SIG-M5 treated with dmso at 0.1 percent for 504 hours (cell line): ENCODE results near the gene TRPC4.
A peak's percentile ranks its signal among the peaks of the same experiment; 100 is the strongest.

Source experiments
- DNase-seq: peaks from one replicate; lab custom pipeline; 2025; ENCODE audit not compliant: unreplicated experiment; lab: John Stamatoyannopoulos, UW

TRPC4 gene

DNA sequence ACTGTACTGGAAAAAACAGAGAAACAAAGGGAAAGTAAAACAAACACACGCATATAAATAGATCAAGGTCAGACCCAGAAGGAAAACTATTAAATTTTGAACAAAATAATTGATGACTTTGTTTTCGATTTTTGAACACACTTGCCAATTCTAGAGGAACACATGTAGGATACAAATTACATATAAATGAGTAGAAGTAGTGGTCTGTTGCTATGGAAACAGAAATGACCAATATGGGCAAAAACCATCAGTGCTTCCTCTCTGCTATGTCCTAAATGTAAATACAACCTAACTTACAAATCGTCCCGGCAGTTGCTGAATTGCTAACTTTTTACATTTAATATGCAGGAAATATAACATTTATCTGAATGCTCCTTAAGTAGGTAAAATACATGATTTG lies 205.8 kb downstream of the TRPC4 start:
- DNase-seq = no peak

DNA sequence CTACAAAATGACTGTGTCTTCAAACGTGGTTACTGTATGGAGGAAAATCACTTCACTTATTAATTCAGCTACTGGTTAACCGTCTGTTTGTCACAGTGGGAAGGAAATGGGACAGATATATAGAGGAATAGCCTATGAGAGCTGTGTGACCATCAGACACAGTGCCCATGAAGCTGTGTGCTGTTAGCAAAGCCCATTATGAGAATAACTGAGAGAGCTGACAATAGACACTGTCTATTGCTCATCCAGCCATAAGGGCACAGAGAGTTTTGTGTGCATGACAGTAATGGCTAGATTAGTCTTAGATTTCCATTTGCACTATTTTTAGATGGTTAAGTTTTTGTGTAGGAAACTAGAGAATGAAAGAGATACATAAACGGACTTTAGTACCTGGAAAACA lies 206.9 kb downstream of the TRPC4 start:
- no peak for DNase-seq

- no peak for DNase-seq
Observed at GRCh38 chr13:37657956-37658355, 211.6 kb downstream of the TRPC4 start.

- no peak for DNase-seq
Observed at GRCh38 chr13:37657134-37657533, 212.4 kb downstream of the TRPC4 start.

DNA sequence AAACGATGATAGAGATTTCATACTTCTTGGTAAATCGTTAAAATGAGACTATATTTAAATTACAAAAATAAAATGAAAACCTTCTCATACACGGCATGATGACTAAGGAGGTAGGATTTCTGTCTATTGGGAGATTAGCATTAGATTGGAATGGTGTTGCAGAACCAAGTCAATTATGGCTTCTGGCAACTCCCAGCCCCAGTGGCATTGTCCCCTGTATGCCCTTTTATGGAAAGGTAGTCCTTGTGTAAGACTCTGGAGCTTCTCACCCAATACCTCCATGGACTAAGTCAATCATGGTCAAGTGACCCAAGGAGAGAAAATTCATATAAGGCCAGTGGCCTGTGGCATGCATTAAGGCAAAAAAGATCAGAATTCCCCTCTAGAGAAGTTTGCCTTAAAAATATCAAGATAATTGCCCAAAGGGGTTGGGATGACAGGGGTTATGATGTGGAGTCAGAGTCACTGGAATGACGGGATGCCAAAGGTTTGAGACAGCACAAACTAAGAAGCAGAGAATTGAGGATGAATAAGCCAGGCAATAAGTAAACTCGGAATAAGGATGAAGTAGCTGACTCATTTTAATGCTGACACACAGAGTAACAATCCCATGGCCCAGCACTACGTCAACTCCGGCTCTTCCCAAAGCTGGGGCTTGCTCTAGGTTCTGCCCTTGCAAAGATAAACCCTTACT lies 213.2 kb downstream of the TRPC4 start:
- no peak for DNase-seq

- DNase-seq = no peak
Observed at GRCh38 chr13:37652596-37652995, 217.0 kb downstream of the TRPC4 start.

- no peak for DNase-seq
Observed at GRCh38 chr13:37651891-37652290, 217.7 kb downstream of the TRPC4 start.

GRCh38 chr13:37648609-37649008 lies 221.0 kb downstream of the TRPC4 start:
- DNase-seq = no peak

- no peak for DNase-seq
Observed at GRCh38 chr13:37647031-37647650, 222.4 kb downstream of the TRPC4 start.

DNA sequence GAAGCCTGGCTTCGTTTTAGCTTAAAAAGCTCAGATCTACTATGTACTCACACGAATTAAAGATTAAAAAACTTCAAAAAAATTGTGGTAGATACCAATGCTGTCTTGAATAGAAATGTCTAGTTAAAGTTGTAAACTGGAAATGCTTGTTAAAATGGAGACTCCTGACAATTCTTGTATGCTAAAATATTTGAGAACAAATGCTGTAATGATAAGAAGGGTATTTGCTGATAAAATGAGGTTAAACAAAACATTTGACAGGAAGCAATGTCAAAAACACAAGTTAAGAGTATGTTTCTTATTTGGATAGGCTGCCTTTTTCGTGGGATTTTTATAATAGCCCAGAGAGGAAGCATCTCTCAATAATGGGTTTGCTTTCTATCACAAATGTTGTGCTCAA lies 223.0 kb downstream of the TRPC4 start:
- no peak for DNase-seq

GRCh38 chr13:37645181-37645740 lies 224.3 kb downstream of the TRPC4 start:
- DNase-seq = no peak

DNA sequence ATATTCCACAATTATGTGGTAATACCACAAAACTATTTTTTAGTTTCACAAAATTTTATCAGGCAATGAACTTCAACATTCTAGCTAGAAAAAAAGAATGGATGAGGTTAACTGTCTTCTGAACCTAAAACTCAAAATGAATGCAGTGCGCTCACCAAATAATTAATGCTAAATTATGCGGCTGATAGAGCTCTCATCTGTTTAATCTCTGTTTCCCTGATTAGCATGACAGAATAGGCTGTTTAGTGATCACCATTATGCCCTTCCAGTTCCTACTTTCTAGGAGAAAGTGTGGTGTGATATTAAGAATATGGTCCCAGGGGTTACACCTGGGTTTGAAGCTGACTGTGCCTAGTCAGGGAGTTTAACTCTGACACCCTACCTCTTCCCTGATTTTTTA lies 228.2 kb downstream of the TRPC4 start:
- DNase-seq = no peak

GRCh38 chr13:37640499-37640898 lies 229.1 kb downstream of the TRPC4 start:
- DNase-seq = peak; percentile 22

- no peak for DNase-seq
Observed at GRCh38 chr13:37636701-37637100, 232.9 kb downstream of the TRPC4 start.

GRCh38 chr13:37632294-37632693 lies 237.3 kb downstream of the TRPC4 start:
- DNase-seq = no peak

GRCh38 chr13:37627428-37627827 lies 242.1 kb downstream of the TRPC4 start:
- DNase-seq = no peak

DNA sequence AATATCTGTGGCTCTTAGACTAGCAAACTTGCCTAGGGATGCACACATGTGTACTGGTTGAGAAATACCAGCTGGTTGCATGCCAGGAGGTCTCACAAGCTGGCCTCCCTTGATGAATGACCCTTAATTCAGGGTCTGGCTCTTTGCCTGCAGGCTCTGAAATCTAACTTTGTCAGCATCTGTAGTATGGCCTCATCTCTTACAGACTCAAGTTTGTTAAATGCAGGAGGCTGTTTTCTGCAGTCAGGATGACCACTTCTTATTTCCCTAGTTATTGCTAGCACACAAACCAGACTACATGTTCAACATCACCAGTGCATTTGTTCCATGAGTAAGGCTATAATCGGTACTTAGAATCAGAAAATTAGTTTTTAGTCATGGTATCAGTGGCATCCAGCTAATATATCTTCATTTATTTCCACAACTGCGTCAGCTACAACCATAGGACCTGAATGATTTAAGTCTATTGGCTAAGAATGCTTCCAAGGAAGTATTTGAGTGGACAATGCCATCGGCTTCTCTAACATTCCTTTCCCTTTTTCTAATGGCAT lies 247.7 kb downstream of the TRPC4 start:
- no peak for DNase-seq

DNA sequence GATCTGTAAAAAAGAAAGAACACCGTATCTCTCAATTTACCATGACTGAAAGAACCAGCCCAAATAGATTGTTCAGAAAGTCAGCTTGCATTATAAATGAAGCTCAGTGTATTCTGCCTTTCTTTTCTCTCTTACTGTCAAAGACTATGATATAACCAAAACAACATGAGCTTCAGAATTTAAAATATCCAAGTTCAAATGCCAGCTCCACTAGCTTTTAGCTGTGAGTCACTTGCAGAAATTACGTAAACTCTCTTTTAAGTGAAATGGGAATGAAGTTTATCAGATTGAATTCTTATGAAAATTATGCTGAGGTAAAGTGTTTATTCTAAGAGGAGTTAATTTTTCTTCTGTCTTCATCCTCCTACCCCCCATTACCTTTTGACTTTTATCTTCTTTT lies 251.0 kb downstream of the TRPC4 start:
- DNase-seq = no peak

- no peak for DNase-seq
Observed at GRCh38 chr13:37617173-37617572, 252.4 kb downstream of the TRPC4 start.

DNA sequence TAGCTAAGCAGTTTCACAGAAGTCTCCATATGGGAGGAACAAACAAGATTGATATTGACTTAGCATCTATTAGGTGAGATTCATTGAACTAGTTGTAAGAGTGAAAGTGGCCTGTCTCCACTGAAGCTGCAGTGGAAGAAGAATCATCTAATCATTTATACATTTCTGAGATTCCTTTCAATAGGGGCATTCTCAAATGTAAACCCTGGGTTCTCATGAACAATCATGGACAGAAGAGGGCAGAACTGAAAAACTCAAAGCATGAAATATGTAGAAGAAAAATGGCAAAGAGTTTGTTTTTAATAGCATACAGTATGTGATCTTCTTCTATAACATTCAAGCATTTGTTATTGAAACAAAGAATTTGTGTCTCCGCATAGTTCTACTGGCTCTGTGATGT lies 253.4 kb downstream of the TRPC4 start:
- no peak for DNase-seq

GRCh38 chr13:37615276-37615675 lies 254.3 kb downstream of the TRPC4 start:
- no peak for DNase-seq

- DNase-seq = no peak
Observed at GRCh38 chr13:37613638-37614037, 255.9 kb downstream of the TRPC4 start.
